Kidney epithelial cell (primary cell): ENCODE measurements around the gene POU2AF1. TPM values are rescaled to one million over a fixed set of nuclear protein-coding genes. Genes with fewer than 3 reads are reported as not detected.

ENCODE experiments used
- DNase-seq: peaks from one replicate; pipeline ENCODE4 v3.0.0-alpha.2; 2010; ENCODE audit warnings: low read depth
- H3K27me3 ChIP-seq: 2 replicates; pipeline ENCODE4 v1.6.0; 2011; ENCODE audit warnings: low read length; ENCODE audit not compliant: control insufficient read depth, insufficient read depth
- H3K36me3 ChIP-seq: 2 replicates; pipeline ENCODE4 v1.5.1; 2011; ENCODE audit warnings: low read length; ENCODE audit not compliant: control insufficient read depth, insufficient read depth
- H3K4me3 ChIP-seq: 2 replicates; pipeline ENCODE4 v1.5.1; 2011; ENCODE audit warnings: low read depth, mild to moderate bottlenecking, control low read depth, low read length
- total RNA-seq: library from RNA; depleted of rRNA; stranded (reverse); fragments of >200 nt; gene quantifications from 2 replicates; pipeline ENCODE4 v1.2.3, GENCODE V29; 2015
- TF ChIP-seq, protein P1 (sequence below): IDR thresholded peaks from 2 replicates; pipeline ENCODE4 v1.5.1; 2011; ENCODE audit warnings: mild to moderate bottlenecking, moderate library complexity, low read length, control low read depth, inconsistent platforms; ENCODE audit not compliant: insufficient read depth, poor library complexity, severe bottlenecking

The POU2AF1 gene
- total RNA-seq, 1 donor from 2014 or later: not detected

DNA sequence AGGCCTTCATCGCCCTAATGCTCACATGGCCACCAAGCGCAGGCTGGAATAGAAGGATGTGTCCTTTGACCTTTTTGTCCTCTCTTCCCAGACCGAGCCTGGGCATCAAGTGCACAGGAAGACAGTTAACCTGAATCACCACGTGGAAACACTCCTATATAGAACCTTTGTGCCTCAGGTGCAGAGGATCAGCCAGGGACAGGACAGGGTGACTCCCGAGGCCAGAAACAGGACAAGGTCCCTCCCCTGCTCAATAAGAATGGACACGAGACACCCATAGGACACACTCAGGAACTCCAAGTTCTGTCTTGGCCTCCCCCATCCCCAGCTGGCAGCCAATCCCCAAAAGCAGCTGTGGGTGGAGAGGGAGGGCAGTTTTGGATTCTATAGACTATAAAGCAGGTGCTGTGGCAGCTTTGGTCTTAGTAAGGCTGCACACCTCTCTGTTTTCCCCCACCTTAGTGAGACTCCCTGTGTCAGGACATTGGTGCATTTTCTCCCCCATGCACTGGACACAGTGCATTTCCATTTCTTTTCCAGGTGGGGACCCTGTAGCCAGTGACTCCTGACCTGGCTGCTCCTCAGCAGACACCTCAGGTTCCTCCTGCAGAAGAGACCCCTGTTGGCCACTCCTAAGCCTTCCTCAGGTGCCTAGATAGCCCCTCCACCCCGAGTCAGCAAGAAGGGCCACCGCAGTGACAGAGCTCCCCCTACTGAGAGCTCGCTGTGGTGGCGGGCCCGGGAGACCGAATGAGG lies 43.6 kb upstream of the POU2AF1 start:
- TF ChIP-seq, protein P1, sequence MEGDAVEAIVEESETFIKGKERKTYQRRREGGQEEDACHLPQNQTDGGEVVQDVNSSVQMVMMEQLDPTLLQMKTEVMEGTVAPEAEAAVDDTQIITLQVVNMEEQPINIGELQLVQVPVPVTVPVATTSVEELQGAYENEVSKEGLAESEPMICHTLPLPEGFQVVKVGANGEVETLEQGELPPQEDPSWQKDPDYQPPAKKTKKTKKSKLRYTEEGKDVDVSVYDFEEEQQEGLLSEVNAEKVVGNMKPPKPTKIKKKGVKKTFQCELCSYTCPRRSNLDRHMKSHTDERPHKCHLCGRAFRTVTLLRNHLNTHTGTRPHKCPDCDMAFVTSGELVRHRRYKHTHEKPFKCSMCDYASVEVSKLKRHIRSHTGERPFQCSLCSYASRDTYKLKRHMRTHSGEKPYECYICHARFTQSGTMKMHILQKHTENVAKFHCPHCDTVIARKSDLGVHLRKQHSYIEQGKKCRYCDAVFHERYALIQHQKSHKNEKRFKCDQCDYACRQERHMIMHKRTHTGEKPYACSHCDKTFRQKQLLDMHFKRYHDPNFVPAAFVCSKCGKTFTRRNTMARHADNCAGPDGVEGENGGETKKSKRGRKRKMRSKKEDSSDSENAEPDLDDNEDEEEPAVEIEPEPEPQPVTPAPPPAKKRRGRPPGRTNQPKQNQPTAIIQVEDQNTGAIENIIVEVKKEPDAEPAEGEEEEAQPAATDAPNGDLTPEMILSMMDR: peak; percentile 87
- DNase-seq: no peak
- Histone ChIP-seq H3K27me3 (no peaks in the 10 kb centered on the region), H3K4me3 (no peak overlapping the region), H3K36me3 (no peaks in the 10 kb centered on the region)

DNA sequence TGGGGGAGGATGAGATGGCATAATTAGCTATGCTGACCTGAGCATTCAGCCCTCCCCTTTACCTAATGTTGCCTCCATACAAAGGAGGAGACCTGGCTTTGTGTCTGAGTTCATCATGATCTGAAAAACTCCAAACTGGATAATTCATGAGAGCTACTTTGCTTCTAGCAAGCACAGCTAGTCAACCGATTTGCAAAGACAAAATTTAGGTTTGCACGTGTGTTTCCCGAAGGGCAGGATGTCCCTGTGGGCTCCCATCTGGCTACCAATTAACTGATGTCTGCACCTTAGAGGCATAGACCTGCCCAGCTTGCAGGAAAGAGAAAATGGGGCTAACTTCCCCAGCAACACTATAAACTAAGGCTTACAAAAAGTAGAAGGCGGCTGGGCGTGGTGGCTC lies 42.2 kb upstream of the POU2AF1 start:
- TF ChIP-seq, protein P1: no peak
- H3K36me3 ChIP-seq: no peaks in the 10 kb centered on the region
- no peak for DNase-seq

DNA sequence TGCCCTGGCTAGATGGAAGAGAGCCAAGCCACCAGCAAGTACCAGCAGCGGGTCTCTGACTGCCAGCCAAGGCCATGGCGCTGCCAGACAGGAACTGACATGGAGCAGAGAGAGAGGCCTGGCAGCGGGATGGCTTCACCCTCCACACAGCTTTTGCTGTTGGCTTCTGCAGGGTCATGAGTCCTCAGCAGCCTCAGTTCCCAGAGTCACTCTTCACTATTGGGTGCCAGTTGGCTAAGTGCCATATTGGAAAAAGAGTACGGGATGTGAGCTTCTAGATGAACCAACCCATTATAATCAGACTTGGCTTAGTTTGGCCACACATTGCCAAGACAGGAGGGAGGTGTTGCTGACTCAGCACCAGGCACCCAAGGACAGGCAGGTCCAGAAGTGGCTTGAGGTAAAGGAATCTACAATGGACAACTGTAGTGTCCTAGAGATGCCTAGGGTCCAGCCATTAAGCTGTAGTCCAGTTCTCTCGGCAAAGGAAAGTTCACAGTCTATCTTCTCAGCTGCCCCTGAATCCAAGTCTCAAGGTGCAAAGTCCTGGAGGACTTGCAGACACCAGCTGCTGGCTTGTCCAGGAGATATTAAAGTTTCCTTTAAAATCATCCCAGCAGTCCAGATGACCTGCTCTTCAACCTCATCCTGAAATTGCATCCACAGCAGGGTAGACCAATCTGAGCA lies 40.7 kb upstream of the POU2AF1 start:
- no peaks in the 10 kb centered on the region for H3K36me3 ChIP-seq
- H3K4me3 ChIP-seq: no peak overlapping the region
- TF ChIP-seq, protein P1: no peak
- no peak for DNase-seq
- no peaks in the 10 kb centered on the region for H3K27me3 ChIP-seq

More for the DNA sequence above, 42.2 kb upstream of the POU2AF1 start:
- Histone ChIP-seq H3K27me3 (no peaks in the 10 kb centered on the region), H3K4me3 (no peak overlapping the region)

DNA sequence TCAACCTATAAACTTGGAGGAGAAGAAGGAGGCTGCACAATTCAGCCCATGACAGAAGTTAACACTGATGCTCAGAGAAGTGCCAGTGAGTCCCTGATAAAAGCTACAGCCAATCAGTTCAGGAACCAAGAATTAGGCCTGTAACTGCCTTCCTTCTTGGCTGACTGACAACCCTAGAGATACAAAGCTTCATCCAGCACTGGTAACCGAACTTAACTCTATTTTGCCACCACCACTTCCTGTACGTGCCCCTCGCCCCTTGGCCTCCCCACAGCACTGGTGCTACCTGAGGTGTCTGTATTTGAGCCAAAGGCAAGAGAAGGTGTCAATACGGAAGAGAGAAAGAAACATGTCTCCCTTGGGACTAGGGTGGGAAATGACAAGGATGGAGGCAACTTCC lies 40.1 kb upstream of the POU2AF1 start:
- no peak overlapping the region for H3K4me3 ChIP-seq
- no peaks in the 10 kb centered on the region for H3K36me3 ChIP-seq
- no peak for DNase-seq
- TF ChIP-seq, protein P1: no peak
- no peaks in the 10 kb centered on the region for H3K27me3 ChIP-seq

DNA sequence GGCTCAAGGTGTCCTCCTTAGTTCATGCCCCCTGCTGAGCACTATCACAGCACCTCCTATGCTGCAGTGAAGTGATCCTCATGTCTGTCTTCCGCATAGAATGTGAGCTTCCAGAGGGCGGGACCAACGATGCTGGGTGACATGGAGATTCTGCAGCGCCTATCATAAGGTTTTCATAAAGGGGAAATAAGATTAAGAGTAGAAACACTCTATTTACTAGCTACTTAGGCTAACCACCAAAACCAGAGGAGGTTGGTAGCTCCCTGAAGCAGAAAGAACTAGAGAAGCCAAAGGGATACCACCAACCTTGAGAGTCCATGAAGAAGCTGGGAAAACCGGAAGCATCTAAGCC lies 39.3 kb upstream of the POU2AF1 start:
- DNase-seq: no peak
- H3K36me3 ChIP-seq: no peaks in the 10 kb centered on the region
- no peak overlapping the region for H3K4me3 ChIP-seq
- no peaks in the 10 kb centered on the region for H3K27me3 ChIP-seq
- TF ChIP-seq, protein P1: no peak
